HepG2 (cell line): ENCODE data around the gene PYGB. TPM values are rescaled to one million over a fixed set of nuclear protein-coding genes. Genes with fewer than 3 reads are reported as not detected.

ENCODE experiments used
- ATAC-seq: fragments of 200-7000 bp; cut with Tn5 transposase; 3 replicates; pipeline ENCODE4 v1.9.1; 2020; ENCODE audit warnings: mild to moderate bottlenecking, moderate library complexity
- BruUV-seq: library from RNA; stranded (reverse); fragments of 400-500 nt; replicated peaks from 2 replicates; lab custom pipeline; 2021; lab: Mats Ljungman, UMichigan
- CTCF ChIA-PET: fragments of 300-600 bp; formaldehyde crosslinking; extraction: SDS; loops from one replicate; lab custom pipeline; 2021; ENCODE audit warnings: low total read pairs, inconsistent platforms, low intra/inter-chr PET ratio; lab: Yijun Ruan, JAX
- POLR2A ChIA-PET: fragments of 350-600 bp; sonication (Branson Sonifier 250); formaldehyde crosslinking; loops from one replicate; lab custom pipeline; 2020; ENCODE audit warnings: antibody characterized with exemption, inconsistent platforms; lab: Yijun Ruan, JAX
- DNase-seq: peaks from one replicate; pipeline ENCODE4 v3.0.0-alpha.2; 2015; ENCODE audit warnings: low spot score
- FAIRE-seq: peaks from 3 replicates; lab custom pipeline; 2011; peaks lifted over from hg19 to GRCh38; lab: Jason Lieb, UNC
- H2AFZ ChIP-seq: one replicate; pipeline ENCODE4 v1.6.1; 2011; ENCODE audit warnings: low read length, inconsistent platforms
- H3K27ac ChIP-seq: fragments of 300-600 bp; 3 replicates; pipeline ENCODE4 v1.8.0; 2011; ENCODE audit warnings: mixed run types, mild to moderate bottlenecking, mixed read lengths, low read length, inconsistent platforms; ENCODE audit not compliant: insufficient read depth; ENCODE audit errors: extremely low read length
- H3K27me3 ChIP-seq, 2 experiments: fragments of 200-600 bp in 1 of 2; 2 replicates in 1 of 2; 3 replicates in 1 of 2; pipeline versions ENCODE4 v1.6.0 to v1.8.0; 2011; ENCODE audit warnings: low read length in 2 of 2, mild to moderate bottlenecking in 2 of 2, moderate library complexity in 2 of 2, inconsistent platforms in 1 of 2; ENCODE audit not compliant: insufficient read depth in 2 of 2, control insufficient read depth in 1 of 2
- H3K36me3 ChIP-seq, 2 experiments: fragments of 200-600 bp in 1 of 2; replicated peaks in 1 of 2; 2 replicates in 1 of 2; 3 replicates in 1 of 2; pipeline versions ENCODE4 v1.5.1 to v1.8.0; 2011; ENCODE audit warnings: low read length in 2 of 2, inconsistent platforms in 1 of 2; ENCODE audit not compliant: insufficient read depth in 2 of 2, control insufficient read depth in 1 of 2
- H3K4me1 ChIP-seq: 2 replicates; pipeline ENCODE4 v1.5.1; 2012; ENCODE audit warnings: low read length, inconsistent platforms; ENCODE audit not compliant: insufficient read depth
- H3K4me2 ChIP-seq: 2 replicates; pipeline ENCODE4 v1.6.0; 2011; ENCODE audit warnings: low read depth, low read length, inconsistent platforms
- H3K4me3 ChIP-seq, 3 experiments: fragments of 200-600 bp in 1 of 3; sonication (generic), shearing (Covaris generic) in 1 of 3; replicated peaks in 1 of 3; 2 replicates each; pipeline ENCODE4 v1.5.1; 2011 to 2016; ENCODE audit warnings: low read length in 3 of 3, inconsistent platforms in 2 of 3, low read depth in 2 of 3, mild to moderate bottlenecking in 2 of 3, control low read depth in 1 of 3, mixed read lengths in 1 of 3; ENCODE audit not compliant: insufficient read depth in 1 of 3
- H3K79me2 ChIP-seq: one replicate; pipeline ENCODE4 v1.6.1; 2011; ENCODE audit warnings: low read length, inconsistent platforms; ENCODE audit not compliant: insufficient read depth
- H3K9ac ChIP-seq: 2 replicates; pipeline ENCODE4 v1.6.0; 2011; ENCODE audit warnings: mild to moderate bottlenecking, low read depth, low read length, inconsistent platforms; ENCODE audit not compliant: insufficient read depth
- H3K9me3 ChIP-seq: 2 replicates; pipeline ENCODE4 v1.5.1; 2012; ENCODE audit warnings: mild to moderate bottlenecking, low read length
- H4K20me1 ChIP-seq: 2 replicates; pipeline ENCODE4 v1.6.0; 2011; ENCODE audit warnings: inconsistent platforms, mild to moderate bottlenecking, low read length, moderate library complexity; ENCODE audit not compliant: insufficient read depth
- AGO2 ChIP-seq: fragments of 200-400 bp; formaldehyde crosslinking; optimal IDR thresholded peaks from 2 replicates; pipeline ENCODE3; 2017; ENCODE audit warnings: mild to moderate bottlenecking, low read depth, low read length, moderate library complexity
- ARNT ChIP-seq: fragments of 450-650 bp; IDR thresholded peaks from 2 replicates; pipeline ENCODE4 v1.6.1; 2017
- FOXP1 ChIP-seq, 2 experiments: fragments of 450-650 bp in 1 of 2; IDR thresholded peaks; 2 replicates each; pipeline ENCODE4 v1.6.1; 2017 to 2018; ENCODE audit warnings: antibody characterized with exemption in 1 of 2
- IRF2 ChIP-seq: IDR thresholded peaks from 2 replicates; pipeline ENCODE4 v1.6.1; 2018; ENCODE audit warnings: missing genetic modification reagents, missing compliant biosample characterization
- JUN ChIP-seq: sonication (generic); formaldehyde crosslinking; IDR thresholded peaks from 2 replicates; pipeline ENCODE4 v1.4.0; 2020; ENCODE audit warnings: mild to moderate bottlenecking, missing genetic modification reagents
- MBD4 ChIP-seq: IDR thresholded peaks from 2 replicates; pipeline ENCODE4 v1.6.1; 2012; ENCODE audit warnings: low read length, inconsistent platforms, borderline replicate concordance
- MIXL1 ChIP-seq: IDR thresholded peaks from 2 replicates; pipeline ENCODE4 v1.6.1; 2016
- NR3C1 ChIP-seq: sonication (generic); formaldehyde crosslinking; IDR thresholded peaks from 2 replicates; pipeline ENCODE4 v1.4.0; 2020; ENCODE audit warnings: missing genetic modification reagents
- POLR2A ChIP-seq, 2 experiments: IDR thresholded peaks; 2 replicates each; pipeline ENCODE4 v1.6.1; 2011; ENCODE audit warnings: low read depth in 2 of 2, low read length in 2 of 2, mild to moderate bottlenecking in 1 of 2, moderate library complexity in 1 of 2; ENCODE audit not compliant: insufficient read depth in 1 of 2
- RBFOX2 ChIP-seq: fragments of 200-400 bp; formaldehyde crosslinking; IDR thresholded peaks from 2 replicates; pipeline ENCODE4 v1.6.1; 2017; ENCODE audit warnings: low read depth, mild to moderate bottlenecking, low read length
- RBM39 ChIP-seq: fragments of 200-400 bp; formaldehyde crosslinking; IDR thresholded peaks from one replicate; pipeline ENCODE4 v1.6.1; 2018; ENCODE audit warnings: antibody characterized with exemption, mild to moderate bottlenecking, low read depth, low read length; ENCODE audit not compliant: poor library complexity, severe bottlenecking
- RCOR2 ChIP-seq: IDR thresholded peaks from 2 replicates; pipeline ENCODE4 v1.6.1; 2016; ENCODE audit warnings: missing biosample characterization, missing genetic modification reagents
- REL ChIP-seq: sonication (generic); formaldehyde crosslinking; conservative IDR thresholded peaks from 2 replicates; pipeline ENCODE4 v1.8.0; 2022; ENCODE audit warnings: mild to moderate bottlenecking, missing genetic modification reagents, moderate library complexity
- THYN1 ChIP-seq: sonication (generic); formaldehyde crosslinking; IDR thresholded peaks from 2 replicates; pipeline ENCODE4 v1.8.1; 2023; ENCODE audit warnings: low read depth, mild to moderate bottlenecking, moderate library complexity, missing genetic modification reagents, borderline replicate concordance
- WIZ ChIP-seq: sonication (generic); formaldehyde crosslinking; IDR thresholded peaks from 2 replicates; pipeline ENCODE4 v1.5.1; 2020; ENCODE audit warnings: mild to moderate bottlenecking, missing genetic modification reagents
- ZNF788 ChIP-seq: sonication (generic); formaldehyde crosslinking; IDR thresholded peaks from 2 replicates; pipeline ENCODE4 v1.5.0; 2020; ENCODE audit warnings: mild to moderate bottlenecking, missing genetic modification reagents, borderline replicate concordance
- WGBS: methylation state at CpG from one replicate; pipeline ENCODE4 v1.1.6; 2017; ENCODE audit warnings: low lambda C conversion rate; 5-methylcytosine and 5-hydroxymethylcytosine counted together
- in situ Hi-C: cut with HindIII; loops from 2 replicates; pipeline ENCODE4 v1.10.0; 2017; ENCODE audit warnings: low pct_unique_long_range_greater_than_20kb; ENCODE audit not compliant: extremely low pct_ligation_motif_present
- intact Hi-C: fragments of 100-400 bp; cut with micrococcal nuclease; formaldehyde crosslinking; loops from one replicate; pipeline ENCODE4 v1.10.0; 2022; ENCODE audit not compliant: unreplicated experiment
- polyA plus RNA-seq, 8 experiments: library from polyadenylated mRNA; depleted of rRNA in 3 of 8; stranded (reverse) in 7 of 8; unstranded in 1 of 8; fragments of >200 nt; fragmentation: Illumina TruSeq in 4 of 8; extraction: Trizol in 4 of 8; gene quantifications; 2 replicates each; pipeline versions ENCODE4 v1.2.1 to v1.2.3, GENCODE V29; 2011 to 2016; ENCODE audit warnings: low read depth in 4 of 8, missing spikeins in 1 of 8, mixed read lengths in 1 of 8; ENCODE audit not compliant: insufficient read depth in 1 of 8
- total RNA-seq, 5 experiments: library from RNA; depleted of rRNA; stranded (reverse); fragments of >200 nt; fragmentation: Illumina TruSeq; extraction: Trizol; gene quantifications; 2 replicates each; pipeline ENCODE4 v1.2.3, GENCODE V29; 2016; ENCODE audit warnings: low read depth in 1 of 5
- TF ChIP-seq, protein P1 (sequence below): sonication (generic); formaldehyde crosslinking; IDR thresholded peaks from 2 replicates; pipeline ENCODE4 v1.4.0; 2020; ENCODE audit warnings: missing genetic modification reagents
- TF ChIP-seq, protein P2 (sequence below): sonication (generic); formaldehyde crosslinking; IDR thresholded peaks from 2 replicates; pipeline ENCODE4 v1.5.0; 2020; ENCODE audit warnings: missing genetic modification reagents, mild to moderate bottlenecking, borderline replicate concordance
- TF ChIP-seq, protein P3 (sequence below): sonication (generic); formaldehyde crosslinking; IDR thresholded peaks from 2 replicates; pipeline ENCODE4 v1.5.0; 2020; ENCODE audit warnings: mild to moderate bottlenecking, missing genetic modification reagents
- TF ChIP-seq, protein P4 (sequence below): IDR thresholded peaks from 2 replicates; pipeline ENCODE4 v1.6.1; 2016; ENCODE audit warnings: low read depth, control low read depth

PYGB gene
- total and polyA plus RNA-seq, 2 of the 13 experiments (the other 11 are each of a cell fraction or from before 2014, with no cell fraction given), result 24.2 to 86.3 TPM

DNA sequence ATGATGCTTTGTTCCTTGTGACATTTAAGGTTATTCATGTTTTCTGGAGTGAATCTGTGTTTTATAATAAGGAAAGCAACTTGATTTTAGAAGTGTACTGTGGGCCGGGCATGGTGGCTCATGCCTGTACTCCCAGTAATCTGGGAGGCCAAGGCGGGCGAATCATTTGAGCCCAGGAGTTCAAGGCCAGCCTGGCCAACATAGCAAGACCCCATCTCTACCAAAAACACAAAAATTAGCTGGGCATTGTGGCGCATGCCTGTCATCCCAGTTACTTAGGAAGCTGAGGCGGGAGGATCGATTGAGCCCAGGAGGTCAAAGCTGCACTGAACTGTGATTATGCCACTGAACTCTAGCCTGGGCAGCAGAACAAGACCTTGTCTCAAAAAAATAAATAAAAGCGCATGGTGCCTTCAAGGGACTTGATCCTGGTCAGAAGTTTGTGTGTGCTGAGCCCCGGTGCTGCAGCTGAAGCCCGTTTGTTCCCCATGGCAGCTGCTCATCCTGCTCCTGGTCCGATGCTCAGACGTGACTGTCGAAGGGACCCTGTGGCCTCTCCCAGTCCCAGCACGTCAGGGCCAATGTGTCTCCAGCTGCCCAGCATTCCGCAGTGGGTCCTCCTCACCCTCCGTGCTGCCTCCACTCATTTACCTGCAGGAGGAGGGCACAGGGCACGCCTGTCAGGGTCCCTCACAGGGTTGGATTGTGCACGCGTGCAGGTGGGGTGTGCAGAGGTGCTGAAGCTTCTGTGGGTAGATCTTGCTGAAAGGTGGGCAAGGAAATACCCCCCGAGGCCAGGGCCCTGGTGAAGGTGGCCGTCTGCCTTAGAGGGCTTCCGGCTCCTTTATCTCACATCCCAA lies 34.1 kb upstream of the PYGB start:
- H3K79me2 ChIP-seq, result no peaks in the 10 kb centered on the region
- TF ChIP-seq AGO2, result peak; percentile 86
- TF ChIP-seq, protein P1, sequence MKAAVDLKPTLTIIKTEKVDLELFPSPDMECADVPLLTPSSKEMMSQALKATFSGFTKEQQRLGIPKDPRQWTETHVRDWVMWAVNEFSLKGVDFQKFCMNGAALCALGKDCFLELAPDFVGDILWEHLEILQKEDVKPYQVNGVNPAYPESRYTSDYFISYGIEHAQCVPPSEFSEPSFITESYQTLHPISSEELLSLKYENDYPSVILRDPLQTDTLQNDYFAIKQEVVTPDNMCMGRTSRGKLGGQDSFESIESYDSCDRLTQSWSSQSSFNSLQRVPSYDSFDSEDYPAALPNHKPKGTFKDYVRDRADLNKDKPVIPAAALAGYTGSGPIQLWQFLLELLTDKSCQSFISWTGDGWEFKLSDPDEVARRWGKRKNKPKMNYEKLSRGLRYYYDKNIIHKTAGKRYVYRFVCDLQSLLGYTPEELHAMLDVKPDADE (CRISPR knock-in tag), result no peak
- TF ChIP-seq, protein P2, sequence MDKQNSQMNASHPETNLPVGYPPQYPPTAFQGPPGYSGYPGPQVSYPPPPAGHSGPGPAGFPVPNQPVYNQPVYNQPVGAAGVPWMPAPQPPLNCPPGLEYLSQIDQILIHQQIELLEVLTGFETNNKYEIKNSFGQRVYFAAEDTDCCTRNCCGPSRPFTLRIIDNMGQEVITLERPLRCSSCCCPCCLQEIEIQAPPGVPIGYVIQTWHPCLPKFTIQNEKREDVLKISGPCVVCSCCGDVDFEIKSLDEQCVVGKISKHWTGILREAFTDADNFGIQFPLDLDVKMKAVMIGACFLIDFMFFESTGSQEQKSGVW, result no peak
- TF ChIP-seq, protein P3, sequence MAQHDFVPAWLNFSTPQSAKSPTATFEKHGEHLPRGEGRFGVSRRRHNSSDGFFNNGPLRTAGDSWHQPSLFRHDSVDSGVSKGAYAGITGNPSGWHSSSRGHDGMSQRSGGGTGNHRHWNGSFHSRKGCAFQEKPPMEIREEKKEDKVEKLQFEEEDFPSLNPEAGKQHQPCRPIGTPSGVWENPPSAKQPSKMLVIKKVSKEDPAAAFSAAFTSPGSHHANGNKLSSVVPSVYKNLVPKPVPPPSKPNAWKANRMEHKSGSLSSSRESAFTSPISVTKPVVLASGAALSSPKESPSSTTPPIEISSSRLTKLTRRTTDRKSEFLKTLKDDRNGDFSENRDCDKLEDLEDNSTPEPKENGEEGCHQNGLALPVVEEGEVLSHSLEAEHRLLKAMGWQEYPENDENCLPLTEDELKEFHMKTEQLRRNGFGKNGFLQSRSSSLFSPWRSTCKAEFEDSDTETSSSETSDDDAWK (CRISPR knock-in tag), result no peak
- TF ChIP-seq IRF2 (CRISPR knock-in tag), result no peak
- TF ChIP-seq MIXL1, result no peak
- TF ChIP-seq, protein P4, sequence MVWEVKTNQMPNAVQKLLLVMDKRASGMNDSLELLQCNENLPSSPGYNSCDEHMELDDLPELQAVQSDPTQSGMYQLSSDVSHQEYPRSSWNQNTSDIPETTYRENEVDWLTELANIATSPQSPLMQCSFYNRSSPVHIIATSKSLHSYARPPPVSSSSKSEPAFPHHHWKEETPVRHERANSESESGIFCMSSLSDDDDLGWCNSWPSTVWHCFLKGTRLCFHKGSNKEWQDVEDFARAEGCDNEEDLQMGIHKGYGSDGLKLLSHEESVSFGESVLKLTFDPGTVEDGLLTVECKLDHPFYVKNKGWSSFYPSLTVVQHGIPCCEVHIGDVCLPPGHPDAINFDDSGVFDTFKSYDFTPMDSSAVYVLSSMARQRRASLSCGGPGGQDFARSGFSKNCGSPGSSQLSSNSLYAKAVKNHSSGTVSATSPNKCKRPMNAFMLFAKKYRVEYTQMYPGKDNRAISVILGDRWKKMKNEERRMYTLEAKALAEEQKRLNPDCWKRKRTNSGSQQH (CRISPR knock-in tag), result no peak
- TF ChIP-seq RCOR2 (CRISPR knock-in tag), result no peak
- no peak for TF ChIP-seq WIZ (CRISPR knock-in tag)
- no peak for TF ChIP-seq REL (CRISPR knock-in tag)
- no peak for TF ChIP-seq POLR2A (IDR thresholded peaks at IDR 0.05; ENCODE audit: insufficient read depth in 1 of 2, low read depth in 2 of 2, low read length in 2 of 2)
- TF ChIP-seq THYN1, result no peak
- TF ChIP-seq NR3C1, result no peak
- 0 out of 2 replicates have a peak, but pooled peaks have one; percentile 18 for TF ChIP-seq RBFOX2
- no peak for TF ChIP-seq ARNT
- TF ChIP-seq ZNF788 (CRISPR knock-in tag), result no peak
- TF ChIP-seq MBD4, result no peak
- no peak for TF ChIP-seq RBM39
- TF ChIP-seq FOXP1 (IDR thresholded peaks at IDR 0.05), result no peak
- TF ChIP-seq FOXP1 (CRISPR knock-in tag; IDR thresholded peaks at IDR 0.05), result no peak
- no peak for TF ChIP-seq JUN (CRISPR knock-in tag)

More for the DNA sequence above, 34.1 kb upstream of the PYGB start:
- no peak overlapping the region for H3K4me3 ChIP-seq
- FAIRE-seq (no peak), DNase-seq (no peak), ATAC-seq (no peak)
- no peaks in the 10 kb centered on the region for H3K27me3 ChIP-seq
- H4K20me1 ChIP-seq, result no peaks in the 10 kb centered on the region
- no peaks in the 10 kb centered on the region for H3K9me3 ChIP-seq
- peaks cover 60 to 87% of the 10 kb centered on the region in 2 experiments for H3K36me3 ChIP-seq
- 96% methylated on average over 19 of the region's 21 CpGs for WGBS
- in situ Hi-C loops, result no loop called here
- H3K4me2 ChIP-seq, result no peak overlapping the region
- H3K9ac ChIP-seq, result no peak overlapping the region
- H3K27ac ChIP-seq, result no peak overlapping the region
- H3K4me1 ChIP-seq, result no peaks in the 10 kb centered on the region
- H2AFZ ChIP-seq, result no peak overlapping the region
- intact Hi-C loops, result no loop called here
- no TSS peak for BruUV-seq
- ChIA-PET POLR2A (interaction anchor here (0.9 kb wide), 1 partner anchor 13 kb away, joined by 3 read pairs; no protein-coding TSS in a partner anchor), CTCF (no interaction called here)
